HG03442 (cell line): ENCODE measurements around the gene U2AF1.
"Not testable (repeated sequence)": the region's sequence is repeated elsewhere in the genome, so short reads cannot be mapped to it uniquely, and the experiment has no call there.

Experiments
- ATAC-seq: cut with Tn5 transposase; IDR thresholded peaks from one replicate; pipeline ENCODE4 v1.9.1; 2021; ENCODE audit warnings: mild to moderate bottlenecking, moderate library complexity; ENCODE audit not compliant: unreplicated experiment

Gene U2AF1, protein sequence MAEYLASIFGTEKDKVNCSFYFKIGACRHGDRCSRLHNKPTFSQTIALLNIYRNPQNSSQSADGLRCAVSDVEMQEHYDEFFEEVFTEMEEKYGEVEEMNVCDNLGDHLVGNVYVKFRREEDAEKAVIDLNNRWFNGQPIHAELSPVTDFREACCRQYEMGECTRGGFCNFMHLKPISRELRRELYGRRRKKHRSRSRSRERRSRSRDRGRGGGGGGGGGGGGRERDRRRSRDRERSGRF

GRCh38 chr21:43106965-43107793 lies at the start of gene U2AF1:
TSS of gene U2AF1 (minus strand) at chr21:43107570. CDS start at chr21:43107494, 76 bp downstream.
- ATAC-seq = peak; percentile 71

- not testable (repeated sequence) for ATAC-seq
Observed at GRCh38 chr21:43153601-43154000, 46.2 kb upstream of the U2AF1 start.

DNA sequence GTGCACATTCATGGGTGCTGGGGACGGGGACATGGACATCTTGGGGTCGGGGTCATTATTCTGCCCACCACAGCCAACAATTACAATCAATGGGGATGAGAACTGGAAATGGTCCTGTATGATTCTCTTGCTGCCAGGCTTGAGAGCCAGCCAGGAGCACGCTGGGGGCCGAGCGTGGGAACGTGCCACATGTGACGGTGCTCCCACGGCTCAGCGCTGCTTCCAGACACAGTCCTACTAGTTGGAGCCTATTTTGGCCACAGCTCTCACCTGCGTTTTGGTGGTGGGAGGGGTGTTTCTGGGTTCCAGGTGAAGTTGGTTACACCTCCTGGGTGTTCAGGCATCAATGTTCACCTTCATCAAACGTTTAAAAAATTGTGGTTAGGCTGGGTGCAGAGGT lies 42.0 kb upstream of the U2AF1 start:
- not testable (repeated sequence) for ATAC-seq

DNA sequence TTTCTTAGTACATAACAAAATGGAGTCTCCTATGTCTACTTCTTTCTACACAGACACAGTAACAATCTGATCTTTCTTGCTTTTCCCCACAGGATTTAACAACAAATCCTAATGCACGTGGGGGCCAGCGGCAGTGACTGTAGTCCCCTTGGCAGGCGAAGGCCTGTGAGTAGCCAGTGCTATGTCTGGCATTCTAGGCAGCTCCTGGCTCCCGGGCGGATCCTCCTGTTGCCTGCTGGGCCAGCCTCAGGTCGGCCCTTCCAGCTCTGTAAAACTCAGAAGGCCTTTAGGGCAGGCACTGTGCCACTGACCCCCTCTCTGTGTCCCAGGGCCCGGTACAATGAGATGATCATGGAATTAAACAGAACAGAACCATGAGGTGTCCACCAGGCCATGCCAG lies 40.6 kb upstream of the U2AF1 start:
- not testable (repeated sequence) for ATAC-seq

- not testable (repeated sequence) for ATAC-seq
Observed at GRCh38 chr21:43146637-43147036, 39.3 kb upstream of the U2AF1 start.

DNA sequence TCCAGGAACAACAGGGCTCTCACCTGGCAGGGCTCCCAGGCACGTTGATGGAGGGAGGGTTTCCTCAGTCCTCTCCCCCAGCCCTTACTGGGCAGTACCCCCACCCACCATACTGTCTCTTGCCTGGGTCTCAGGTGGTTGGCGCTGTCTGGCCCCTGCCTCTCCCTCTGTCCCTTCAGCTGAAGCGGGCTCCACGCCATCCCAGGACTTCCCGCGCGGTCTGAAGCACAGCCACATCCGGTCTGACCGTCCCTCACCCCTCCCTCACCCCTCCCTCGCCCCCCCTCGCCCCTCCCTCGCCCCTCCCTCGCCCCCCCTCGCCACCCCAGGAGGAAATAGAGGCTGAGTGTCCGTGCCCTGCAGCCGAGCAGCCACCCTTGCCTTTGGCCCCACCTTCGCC lies 34.0 kb upstream of the U2AF1 start:
- not testable (repeated sequence) for ATAC-seq

DNA sequence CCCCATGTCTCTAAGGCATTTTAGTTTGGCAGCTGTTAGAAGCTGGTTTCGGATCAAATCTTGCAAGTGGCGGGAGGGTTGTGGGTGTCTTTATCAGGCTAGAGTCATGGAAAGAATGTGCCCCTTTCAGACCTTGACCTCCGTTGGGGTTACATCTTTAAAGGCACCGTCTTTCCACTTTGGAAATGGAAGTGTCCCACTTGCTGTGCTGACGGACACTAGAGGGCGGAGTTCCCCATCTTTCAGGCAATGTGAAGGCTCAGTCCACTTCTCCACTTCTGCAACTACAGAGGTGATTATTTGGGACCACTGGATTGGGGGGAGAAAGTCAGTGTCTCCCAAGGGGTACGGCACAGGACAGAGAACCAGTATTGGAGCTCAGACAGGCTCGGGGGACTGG lies 31.6 kb upstream of the U2AF1 start:
- not testable (repeated sequence) for ATAC-seq

GRCh38 chr21:43134520-43134919 lies 27.1 kb upstream of the U2AF1 start:
- ATAC-seq = not testable (repeated sequence)

GRCh38 chr21:43130094-43130493 lies 22.7 kb upstream of the U2AF1 start:
- ATAC-seq = not testable (repeated sequence)

- ATAC-seq = not testable (repeated sequence)
Observed at GRCh38 chr21:43115956-43116355, 8.6 kb upstream of the U2AF1 start.

DNA sequence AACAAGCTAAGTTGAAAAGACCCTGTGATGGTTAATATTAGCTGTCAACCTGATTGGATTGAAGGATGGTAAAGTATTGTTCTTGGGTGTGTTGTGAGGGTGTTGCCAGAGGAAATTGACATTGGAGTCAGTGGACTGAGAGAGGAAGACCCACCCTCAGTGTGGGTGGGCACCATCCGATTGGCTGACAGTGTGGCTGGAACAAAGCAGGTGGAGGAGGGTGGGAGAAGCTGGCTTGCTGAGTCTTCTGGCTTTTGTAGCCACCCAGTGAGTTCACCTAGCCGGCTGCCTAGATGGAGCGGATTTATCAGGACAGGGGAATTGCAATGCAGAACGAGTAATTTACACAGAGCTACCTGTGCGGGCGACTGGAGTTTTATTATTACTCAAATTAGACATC lies 7.1 kb upstream of the U2AF1 start:
- ATAC-seq = not testable (repeated sequence)

DNA sequence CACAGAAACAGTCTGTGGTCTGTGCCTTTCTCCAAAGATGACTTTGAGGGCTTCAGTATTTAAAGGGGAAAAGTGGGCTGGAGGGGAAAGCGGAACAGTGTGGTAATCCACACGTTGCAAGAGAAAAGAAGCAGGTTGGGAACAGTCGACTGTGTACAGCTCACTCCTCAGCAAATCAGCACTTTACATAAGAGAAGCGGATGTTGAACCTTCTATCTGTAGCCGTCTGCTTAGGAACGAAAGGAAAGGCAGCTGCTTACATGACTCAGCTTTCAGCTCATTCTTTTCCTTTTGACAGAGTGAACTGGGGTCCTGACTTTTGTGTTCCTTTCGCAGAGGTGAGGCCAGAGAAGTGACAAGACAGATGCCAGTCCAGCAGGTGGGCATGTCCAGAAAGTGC lies 1.6 kb upstream of the U2AF1 start:
- not testable (repeated sequence) for ATAC-seq

DNA sequence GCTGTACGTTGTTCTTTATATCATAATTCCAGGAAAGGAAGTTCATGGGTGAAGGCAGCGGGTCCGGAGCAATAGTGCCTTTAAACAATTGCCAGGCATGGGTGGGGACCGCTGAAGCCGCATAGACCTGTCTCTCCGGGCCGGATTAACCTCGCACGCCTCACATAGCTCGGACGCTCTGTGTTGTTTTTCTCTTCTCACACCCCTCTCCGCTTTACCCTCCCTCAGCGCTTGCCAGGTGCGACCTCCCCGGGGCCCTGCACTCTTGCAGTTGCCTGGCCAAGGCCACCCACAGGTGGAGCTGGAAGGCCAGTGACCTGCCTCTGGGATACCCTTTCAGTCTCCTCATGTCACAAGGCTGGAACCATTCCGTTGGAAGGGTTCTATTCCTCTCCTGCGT lies 807 bp upstream of the U2AF1 start:
- ATAC-seq = not testable (repeated sequence)

DNA sequence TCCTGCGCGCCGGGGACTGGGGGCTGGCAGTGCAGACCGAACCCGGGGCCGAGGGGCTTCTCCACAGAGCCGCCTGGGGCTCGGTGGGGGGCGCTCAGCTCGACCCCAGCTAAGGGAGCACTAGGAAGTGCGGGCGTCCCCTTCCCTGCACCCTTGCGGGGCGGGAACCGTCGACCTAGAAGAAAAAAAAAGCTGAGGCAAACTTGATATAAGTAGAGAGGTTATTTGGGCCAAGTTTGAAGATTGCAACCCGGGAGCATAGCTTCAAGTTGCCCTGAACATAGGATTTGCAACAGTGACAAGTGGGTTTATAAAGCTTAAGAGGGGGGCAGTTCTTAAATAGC lies 396 bp upstream of the U2AF1 start:
- ATAC-seq = not testable (repeated sequence)

DNA sequence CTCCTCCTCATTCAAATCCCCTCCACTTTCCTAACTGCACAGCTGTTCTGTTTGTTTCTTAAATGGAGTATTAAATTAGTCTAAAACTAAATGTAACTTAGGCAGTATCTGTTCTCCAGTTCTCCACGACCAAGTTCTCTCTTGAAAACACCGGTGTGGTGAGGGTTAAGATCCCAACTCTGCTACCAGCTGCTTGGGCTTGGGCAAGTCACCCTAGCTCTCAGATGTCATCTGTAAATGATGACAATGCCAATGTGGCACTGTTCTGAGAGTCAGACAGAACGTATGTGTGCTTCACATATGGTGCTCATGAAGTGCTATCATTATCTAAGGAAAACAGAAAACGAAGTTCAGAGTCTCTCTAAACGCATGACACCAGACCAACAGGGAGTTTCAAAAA lies 2.7 kb downstream of the U2AF1 start:
- not testable (repeated sequence) for ATAC-seq

GRCh38 chr21:43102281-43102680 lies 5.1 kb downstream of the U2AF1 start:
- not testable (repeated sequence) for ATAC-seq

GRCh38 chr21:43101676-43102075 lies 5.7 kb downstream of the U2AF1 start:
- not testable (repeated sequence) for ATAC-seq

DNA sequence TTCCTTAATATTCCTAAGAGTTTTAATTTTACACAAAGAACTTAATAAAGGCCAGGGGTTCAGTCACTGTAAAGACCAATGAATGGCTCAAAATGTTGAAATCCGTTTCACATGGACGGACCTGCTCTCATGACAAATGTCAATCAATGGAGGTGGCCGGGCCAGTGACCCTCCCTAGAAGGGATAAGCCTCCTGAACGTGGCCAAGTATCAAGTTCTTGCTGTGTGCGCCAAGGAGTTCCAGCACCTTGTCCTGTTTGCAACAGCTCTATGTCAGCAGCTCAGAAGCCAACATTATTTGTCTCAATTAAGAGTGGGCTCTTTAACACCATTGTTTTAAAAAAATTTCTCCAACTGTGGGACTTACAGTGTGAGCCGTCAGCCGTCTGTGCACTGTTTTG lies 6.4 kb downstream of the U2AF1 start:
- ATAC-seq = not testable (repeated sequence)

GRCh38 chr21:43091979-43092614 lies 15.3 kb downstream of the U2AF1 start:
- ATAC-seq = not testable (repeated sequence)

GRCh38 chr21:43090947-43091346 lies 16.4 kb downstream of the U2AF1 start:
- not testable (repeated sequence) for ATAC-seq

GRCh38 chr21:43089463-43089862 lies 17.9 kb downstream of the U2AF1 start:
- not testable (repeated sequence) for ATAC-seq
